Measurements from ENCODE around the gene RNF135.

DNA sequence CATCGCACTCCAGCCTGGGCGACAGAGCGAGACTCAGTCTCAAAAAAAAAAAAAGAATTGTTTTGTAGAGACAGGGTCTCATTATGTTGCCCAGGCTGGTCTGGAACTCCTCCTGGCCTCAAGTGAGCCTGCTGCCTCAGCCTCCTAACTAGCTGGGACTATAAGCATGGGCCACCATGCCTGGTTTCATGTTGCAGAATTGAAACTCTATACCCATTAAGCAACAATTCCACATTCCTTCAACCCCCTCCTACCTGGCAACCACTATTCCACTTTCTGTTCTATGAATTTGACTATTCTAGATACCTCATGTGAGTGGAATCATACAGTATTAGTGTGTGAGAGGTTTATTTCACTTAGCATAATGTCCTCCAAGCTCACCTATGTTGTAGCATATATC is 24.5 kb downstream of the RNF135 start:
- TF ChIP-seq, protein P1, sequence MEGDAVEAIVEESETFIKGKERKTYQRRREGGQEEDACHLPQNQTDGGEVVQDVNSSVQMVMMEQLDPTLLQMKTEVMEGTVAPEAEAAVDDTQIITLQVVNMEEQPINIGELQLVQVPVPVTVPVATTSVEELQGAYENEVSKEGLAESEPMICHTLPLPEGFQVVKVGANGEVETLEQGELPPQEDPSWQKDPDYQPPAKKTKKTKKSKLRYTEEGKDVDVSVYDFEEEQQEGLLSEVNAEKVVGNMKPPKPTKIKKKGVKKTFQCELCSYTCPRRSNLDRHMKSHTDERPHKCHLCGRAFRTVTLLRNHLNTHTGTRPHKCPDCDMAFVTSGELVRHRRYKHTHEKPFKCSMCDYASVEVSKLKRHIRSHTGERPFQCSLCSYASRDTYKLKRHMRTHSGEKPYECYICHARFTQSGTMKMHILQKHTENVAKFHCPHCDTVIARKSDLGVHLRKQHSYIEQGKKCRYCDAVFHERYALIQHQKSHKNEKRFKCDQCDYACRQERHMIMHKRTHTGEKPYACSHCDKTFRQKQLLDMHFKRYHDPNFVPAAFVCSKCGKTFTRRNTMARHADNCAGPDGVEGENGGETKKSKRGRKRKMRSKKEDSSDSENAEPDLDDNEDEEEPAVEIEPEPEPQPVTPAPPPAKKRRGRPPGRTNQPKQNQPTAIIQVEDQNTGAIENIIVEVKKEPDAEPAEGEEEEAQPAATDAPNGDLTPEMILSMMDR (IDR thresholded peaks at IDR 0.05; ENCODE audit: poor library complexity, severe bottlenecking) = no peak
- TF ChIP-seq, protein P2, sequence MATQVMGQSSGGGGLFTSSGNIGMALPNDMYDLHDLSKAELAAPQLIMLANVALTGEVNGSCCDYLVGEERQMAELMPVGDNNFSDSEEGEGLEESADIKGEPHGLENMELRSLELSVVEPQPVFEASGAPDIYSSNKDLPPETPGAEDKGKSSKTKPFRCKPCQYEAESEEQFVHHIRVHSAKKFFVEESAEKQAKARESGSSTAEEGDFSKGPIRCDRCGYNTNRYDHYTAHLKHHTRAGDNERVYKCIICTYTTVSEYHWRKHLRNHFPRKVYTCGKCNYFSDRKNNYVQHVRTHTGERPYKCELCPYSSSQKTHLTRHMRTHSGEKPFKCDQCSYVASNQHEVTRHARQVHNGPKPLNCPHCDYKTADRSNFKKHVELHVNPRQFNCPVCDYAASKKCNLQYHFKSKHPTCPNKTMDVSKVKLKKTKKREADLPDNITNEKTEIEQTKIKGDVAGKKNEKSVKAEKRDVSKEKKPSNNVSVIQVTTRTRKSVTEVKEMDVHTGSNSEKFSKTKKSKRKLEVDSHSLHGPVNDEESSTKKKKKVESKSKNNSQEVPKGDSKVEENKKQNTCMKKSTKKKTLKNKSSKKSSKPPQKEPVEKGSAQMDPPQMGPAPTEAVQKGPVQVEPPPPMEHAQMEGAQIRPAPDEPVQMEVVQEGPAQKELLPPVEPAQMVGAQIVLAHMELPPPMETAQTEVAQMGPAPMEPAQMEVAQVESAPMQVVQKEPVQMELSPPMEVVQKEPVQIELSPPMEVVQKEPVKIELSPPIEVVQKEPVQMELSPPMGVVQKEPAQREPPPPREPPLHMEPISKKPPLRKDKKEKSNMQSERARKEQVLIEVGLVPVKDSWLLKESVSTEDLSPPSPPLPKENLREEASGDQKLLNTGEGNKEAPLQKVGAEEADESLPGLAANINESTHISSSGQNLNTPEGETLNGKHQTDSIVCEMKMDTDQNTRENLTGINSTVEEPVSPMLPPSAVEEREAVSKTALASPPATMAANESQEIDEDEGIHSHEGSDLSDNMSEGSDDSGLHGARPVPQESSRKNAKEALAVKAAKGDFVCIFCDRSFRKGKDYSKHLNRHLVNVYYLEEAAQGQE (IDR thresholded peaks at IDR 0.05; ENCODE audit: borderline replicate concordance) = no peak
- no peak for TF ChIP-seq EP300 (conservative IDR thresholded peaks at IDR 0.05; ENCODE audit: poor library complexity, severe bottlenecking)
- TF ChIP-seq POLR2AphosphoS5 (IDR thresholded peaks at IDR 0.05) = no peak
- no peak for TF ChIP-seq MXI1 (conservative IDR thresholded peaks at IDR 0.05; ENCODE audit: poor library complexity, severe bottlenecking)
- no peak for TF ChIP-seq EZH2 (IDR thresholded peaks at IDR 0.05; ENCODE audit: borderline replicate concordance, insufficient read depth, low read length, poor library complexity, severe bottlenecking)
- TF ChIP-seq RAD21 (conservative IDR thresholded peaks at IDR 0.05) = no peak
